ENCODE results near the gene LRIT2. TPM values are rescaled to one million over a fixed set of nuclear protein-coding genes. Genes with fewer than 3 reads are reported as not detected.

The LRIT2 gene
- total RNA-seq, 1 donor from 2014 or later = not detected

GRCh38 chr10:84267503-84268126 lies 42.3 kb upstream of the LRIT2 start:
- intact Hi-C loops (cut with micrococcal nuclease) = no loop called here
- POLR2A ChIA-PET = no interaction called here
- no peak for TF ChIP-seq CTCF (IDR thresholded peaks at IDR 0.05)
- H3K27me3 Mint-ChIP-seq = peaks cover 38% of the 10 kb centered on the region
- ATAC-seq (ENCODE audit: low read depth) = no peak
- no peak overlapping the region for H3K4me3 Mint-ChIP-seq
- H3K27ac Mint-ChIP-seq = no peak overlapping the region
- H3K4me1 Mint-ChIP-seq = no peaks in the 10 kb centered on the region
- no peaks in the 10 kb centered on the region for H3K9me3 Mint-ChIP-seq
- DNase-seq = no peak
- H3K36me3 Mint-ChIP-seq (ENCODE audit: low read depth) = no peaks in the 10 kb centered on the region
- CTCF ChIA-PET = interaction anchor here (0.8 to 11.6 kb wide), 4 partner anchors 8 to 271 kb away, joined by 3 to 207 read pairs (median 4); no protein-coding TSS in a partner anchor

GRCh38 chr10:84265418-84265817 lies 40.1 kb upstream of the LRIT2 start:
- DNase-seq (no peak), ATAC-seq (ENCODE audit: low read depth) (no peak)
- CTCF ChIA-PET = interaction anchor here (1.3 to 11.6 kb wide), 3 partner anchors 165 to 285 kb away, joined by 3 to 207 read pairs (median 8); no protein-coding TSS in a partner anchor
- POLR2A ChIA-PET = no interaction called here
- intact Hi-C loops (cut with micrococcal nuclease) = no loop called here
- Mint-ChIP-seq H3K9me3 (no peaks in the 10 kb centered on the region), H3K4me1 (no peaks in the 10 kb centered on the region), H3K27ac (no peak overlapping the region), H3K4me3 (no peak overlapping the region), H3K36me3 (ENCODE audit: low read depth) (no peaks in the 10 kb centered on the region), H3K27me3 (peaks cover 41% of the 10 kb centered on the region)
- no peak for TF ChIP-seq CTCF (IDR thresholded peaks at IDR 0.05)

GRCh38 chr10:84264611-84265141 lies 39.3 kb upstream of the LRIT2 start:
- Mint-ChIP-seq H3K4me3 (no peak overlapping the region), H3K27ac (no peak overlapping the region), H3K27me3 (peaks cover 43% of the 10 kb centered on the region), H3K36me3 (ENCODE audit: low read depth) (no peaks in the 10 kb centered on the region), H3K9me3 (no peaks in the 10 kb centered on the region), H3K4me1 (no peaks in the 10 kb centered on the region)
- intact Hi-C loops (cut with micrococcal nuclease) = loop anchor here (1.0 kb wide), 2 partner anchors 111 to 273 kb away; no protein-coding TSS in a partner anchor
- ATAC-seq (ENCODE audit: low read depth) = peak; percentile 88
- DNase-seq = peak; percentile 47
- ChIA-PET POLR2A (no interaction called here), CTCF (interaction anchor here (0.6 to 11.6 kb wide), 9 partner anchors 9 to 286 kb away, joined by 3 to 207 read pairs (median 3); no protein-coding TSS in a partner anchor)
- peak; percentile 55 for TF ChIP-seq CTCF (IDR thresholded peaks at IDR 0.05)

GRCh38 chr10:84263716-84264115 lies 38.4 kb upstream of the LRIT2 start:
- POLR2A ChIA-PET = no interaction called here
- no peak overlapping the region for H3K4me3 Mint-ChIP-seq
- H3K36me3 Mint-ChIP-seq (ENCODE audit: low read depth) = no peaks in the 10 kb centered on the region
- TF ChIP-seq CTCF (IDR thresholded peaks at IDR 0.05) = no peak
- no peak for ATAC-seq (ENCODE audit: low read depth)
- no peaks in the 10 kb centered on the region for H3K4me1 Mint-ChIP-seq
- no peaks in the 10 kb centered on the region for H3K9me3 Mint-ChIP-seq
- no peak for DNase-seq
- H3K27me3 Mint-ChIP-seq = peaks cover 42% of the 10 kb centered on the region
- no peak overlapping the region for H3K27ac Mint-ChIP-seq
- intact Hi-C loops (cut with micrococcal nuclease) = loop anchor here (1.0 kb wide), 2 partner anchors 112 to 274 kb away; no protein-coding TSS in a partner anchor
- CTCF ChIA-PET = interaction anchor here (1.0 to 11.6 kb wide), 2 partner anchors 10 to 275 kb away, joined by 3 to 207 read pairs; no protein-coding TSS in a partner anchor

- Mint-ChIP-seq H3K9me3 (no peaks in the 10 kb centered on the region), H3K36me3 (ENCODE audit: low read depth) (no peaks in the 10 kb centered on the region), H3K4me3 (no peak overlapping the region), H3K27me3 (peaks cover 34% of the 10 kb centered on the region), H3K27ac (no peak overlapping the region), H3K4me1 (no peaks in the 10 kb centered on the region)
- no peak for ATAC-seq (ENCODE audit: low read depth)
- ChIA-PET CTCF (interaction anchor here (11.6 kb wide), 1 partner anchor 276 kb away, joined by 207 read pairs; no protein-coding TSS in a partner anchor), POLR2A (no interaction called here)
- DNase-seq = no peak
- intact Hi-C loops (cut with micrococcal nuclease) = no loop called here
- TF ChIP-seq CTCF (IDR thresholded peaks at IDR 0.05) = no peak
These were observed 37.0 kb upstream of the LRIT2 start for GRCh38 chr10:84262190-84262956.
